ENCODE results near the gene SLC13A2.

DNA sequence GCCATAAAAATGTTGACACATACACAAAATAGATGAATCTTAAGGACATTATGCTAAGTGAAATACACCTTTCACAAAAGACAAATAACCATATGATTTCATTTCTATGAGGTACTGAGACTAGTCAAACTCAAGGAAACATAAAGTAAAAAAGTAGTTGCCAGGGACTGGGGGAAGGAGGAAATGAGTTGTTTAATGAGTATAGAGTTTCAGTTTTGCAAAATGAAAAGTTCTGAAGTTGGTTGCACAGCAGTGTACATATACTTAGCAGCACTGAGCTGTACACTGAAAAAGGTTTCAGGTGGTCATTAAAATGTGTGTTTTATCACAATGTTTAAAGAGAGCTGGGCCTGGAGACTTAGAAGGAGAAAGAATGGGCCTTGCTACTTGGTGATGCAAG, 4.7 kb upstream of the SLC13A2 start:
- TF ChIP-seq EP300 (IDR thresholded peaks at IDR 0.05) = no peak
- no peak for TF ChIP-seq CTCF (IDR thresholded peaks at IDR 0.05)
- no peak for TF ChIP-seq POLR2A (IDR thresholded peaks at IDR 0.05)
- TF ChIP-seq POLR2AphosphoS5 (IDR thresholded peaks at IDR 0.05) = no peak

All from upper lobe of left lung (tissue), 4 donors.